HepG2 (cell line): ENCODE data around the gene HARBI1. TPM values are rescaled to one million over a fixed set of nuclear protein-coding genes. Genes with fewer than 3 reads are reported as not detected.
A peak's percentile ranks its signal among the peaks of the same experiment; 100 is the strongest.

Experiments
- ARID3A ChIP-seq: IDR thresholded peaks from 2 replicates; pipeline ENCODE4 v1.6.1; 2012; ENCODE audit warnings: low read depth, low read length, improper control_type of control experiment
- CENPBD1 ChIP-seq: sonication (generic); formaldehyde crosslinking; IDR thresholded peaks from 2 replicates; pipeline ENCODE4 v1.8.0; 2022; ENCODE audit warnings: missing genetic modification reagents, low read depth, mild to moderate bottlenecking, borderline replicate concordance
- CREM ChIP-seq, 2 experiments: sonication (generic) in 1 of 2; formaldehyde crosslinking in 1 of 2; IDR thresholded peaks; 2 replicates each; pipeline versions ENCODE4 v1.4.0 to v1.6.1; 2016 to 2020; ENCODE audit warnings: antibody characterized with exemption in 1 of 2, mild to moderate bottlenecking in 1 of 2, missing genetic modification reagents in 1 of 2
- HMGXB4 ChIP-seq, 2 experiments: sonication (generic) in 1 of 2; formaldehyde crosslinking in 1 of 2; IDR thresholded peaks; 2 replicates each; pipeline versions ENCODE4 v1.4.0 to v1.6.1; 2018 to 2020; ENCODE audit warnings: missing genetic modification reagents in 2 of 2, borderline replicate concordance in 1 of 2, low read depth in 1 of 2, mild to moderate bottlenecking in 1 of 2, missing biosample characterization in 1 of 2
- HNRNPK ChIP-seq: fragments of 200-400 bp; formaldehyde crosslinking; IDR thresholded peaks from 2 replicates; pipeline ENCODE4 v1.6.1; 2018; ENCODE audit warnings: low read length, low read depth, moderate library complexity, mild to moderate bottlenecking; ENCODE audit not compliant: poor library complexity, severe bottlenecking
- HOXA3 ChIP-seq: sonication (generic); formaldehyde crosslinking; IDR thresholded peaks from 2 replicates; pipeline ENCODE4 v1.5.0; 2020; ENCODE audit warnings: missing genetic modification reagents
- ISL2 ChIP-seq: sonication (generic); formaldehyde crosslinking; IDR thresholded peaks from 2 replicates; pipeline ENCODE4 v1.5.0; 2020; ENCODE audit warnings: missing genetic modification reagents
- KDM2A ChIP-seq: sonication (generic); formaldehyde crosslinking; IDR thresholded peaks from 2 replicates; pipeline ENCODE4 v1.4.0; 2020; ENCODE audit warnings: low read depth, missing genetic modification reagents, borderline replicate concordance
- NFYB ChIP-seq: sonication (generic); formaldehyde crosslinking; IDR thresholded peaks from 2 replicates; pipeline ENCODE4 v1.4.0; 2020; ENCODE audit warnings: missing genetic modification reagents
- SP1 ChIP-seq, 2 experiments: fragments of 450-650 bp in 1 of 2; sonication (generic) in 1 of 2; formaldehyde crosslinking in 1 of 2; IDR thresholded peaks; 2 replicates each; pipeline versions ENCODE4 v1.4.0 to v1.6.1; 2016 to 2020; ENCODE audit warnings: missing genetic modification reagents in 1 of 2
- ZNF12 ChIP-seq: sonication (generic); formaldehyde crosslinking; IDR thresholded peaks from 2 replicates; pipeline ENCODE4 v1.5.0; 2020; ENCODE audit warnings: missing genetic modification reagents
- ZNF350 ChIP-seq: sonication (generic); formaldehyde crosslinking; IDR thresholded peaks from 2 replicates; pipeline ENCODE4 v1.4.0; 2020; ENCODE audit warnings: mild to moderate bottlenecking, low read depth, missing genetic modification reagents, borderline replicate concordance
- ZNF768 ChIP-seq: sonication (generic); formaldehyde crosslinking; IDR thresholded peaks from 2 replicates; pipeline ENCODE4 v1.4.0; 2020; ENCODE audit warnings: missing genetic modification reagents
- ZNF839 ChIP-seq: sonication (generic); formaldehyde crosslinking; IDR thresholded peaks from 2 replicates; pipeline ENCODE4 v1.4.0; 2020; ENCODE audit warnings: missing genetic modification reagents, mild to moderate bottlenecking, borderline replicate concordance
- ZSCAN12 ChIP-seq: sonication (generic); formaldehyde crosslinking; IDR thresholded peaks from 2 replicates; pipeline ENCODE4 v1.9.0; 2021; ENCODE audit warnings: mild to moderate bottlenecking, missing genetic modification reagents
- ZXDC ChIP-seq: sonication (generic); formaldehyde crosslinking; IDR thresholded peaks from 2 replicates; pipeline ENCODE4 v1.5.0; 2020; ENCODE audit warnings: mild to moderate bottlenecking, missing genetic modification reagents
- polyA plus RNA-seq, 8 experiments: library from polyadenylated mRNA; depleted of rRNA in 3 of 8; stranded (reverse) in 7 of 8; unstranded in 1 of 8; fragments of >200 nt; fragmentation: Illumina TruSeq in 4 of 8; extraction: Trizol in 4 of 8; gene quantifications; 2 replicates each; pipeline versions ENCODE4 v1.2.1 to v1.2.3, GENCODE V29; 2011 to 2016; ENCODE audit warnings: low read depth in 4 of 8, missing spikeins in 1 of 8, mixed read lengths in 1 of 8; ENCODE audit not compliant: insufficient read depth in 1 of 8
- total RNA-seq, 5 experiments: library from RNA; depleted of rRNA; stranded (reverse); fragments of >200 nt; fragmentation: Illumina TruSeq; extraction: Trizol; gene quantifications; 2 replicates each; pipeline ENCODE4 v1.2.3, GENCODE V29; 2016; ENCODE audit warnings: low read depth in 1 of 5
- TF ChIP-seq, protein P1 (sequence below): sonication (generic); formaldehyde crosslinking; IDR thresholded peaks from 2 replicates; pipeline ENCODE4 v1.5.0; 2020; ENCODE audit warnings: mild to moderate bottlenecking, missing genetic modification reagents
- TF ChIP-seq, protein P2 (sequence below): IDR thresholded peaks from 2 replicates; pipeline ENCODE4 v1.6.1; 2016; ENCODE audit warnings: mild to moderate bottlenecking, missing biosample characterization, missing genetic modification reagents

HARBI1 gene
- total and polyA plus RNA-seq, 2 of the 13 experiments (the other 11 are each of a cell fraction or from before 2014, with no cell fraction given), result 2.5 to 4.8 TPM

DNA sequence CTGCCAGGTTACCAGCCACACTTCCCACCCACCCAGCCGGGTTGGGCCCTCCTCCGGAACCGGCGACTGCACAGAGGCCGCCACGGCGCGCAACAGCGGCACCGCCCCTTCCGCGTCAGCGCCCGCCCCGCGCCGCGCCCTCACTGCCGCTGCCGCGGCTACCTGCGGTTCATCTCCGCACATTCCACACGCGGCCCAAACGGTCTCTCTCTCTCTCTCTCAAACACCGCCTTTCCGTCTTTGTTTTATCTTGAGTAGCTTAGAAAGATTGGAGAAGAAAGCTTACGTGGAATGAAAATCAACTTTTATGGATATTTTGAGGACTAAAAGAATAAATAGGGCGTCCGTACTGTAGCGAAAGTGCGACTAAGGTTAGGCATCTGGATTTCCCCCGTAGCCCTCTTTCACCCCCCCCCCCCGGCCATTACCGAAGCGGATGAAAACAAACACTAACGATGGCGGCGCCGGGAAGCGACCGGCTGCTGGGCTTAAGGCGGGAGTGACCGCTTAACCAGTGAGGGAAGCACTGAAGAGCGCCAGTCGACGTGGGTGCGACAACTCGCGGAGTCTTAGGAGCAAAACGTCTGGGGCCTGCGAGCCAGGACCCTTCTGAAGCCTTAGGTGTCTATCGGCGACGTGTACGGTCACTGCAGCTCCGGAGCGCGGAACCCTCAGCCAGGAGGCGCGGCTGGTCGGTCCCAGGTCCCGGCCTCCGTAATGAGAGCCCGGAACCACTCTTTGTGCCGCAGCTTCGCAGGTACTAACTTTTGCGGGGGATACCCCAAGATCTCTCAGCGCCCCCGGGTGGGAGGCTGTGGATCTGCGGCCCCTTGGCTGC, at the start of gene HARBI1, which contains the start of gene ATG13 (continued):
- TF ChIP-seq ZXDC (CRISPR knock-in tag) (peak; percentile 60; the same call in 1 of the 2 replicates), CENPBD1 (CRISPR knock-in tag) (no peak), HNRNPK (no peak), ZNF839 (CRISPR knock-in tag) (peak; percentile 73; the same call in 1 of the 2 replicates), HOXA3 (CRISPR knock-in tag) (peak; percentile 81; the same call in 1 of the 2 replicates), HMGXB4 (CRISPR knock-in tag; IDR thresholded peaks at IDR 0.05; ENCODE audit: borderline replicate concordance in 1 of 2, low read depth in 1 of 2) (peak; percentile 70 to 90), SP1 (IDR thresholded peaks at IDR 0.05) (no peak), SP1 (CRISPR knock-in tag; IDR thresholded peaks at IDR 0.05) (peak; percentile 82), NFYB (CRISPR knock-in tag) (peak; percentile 33), ZNF350 (peak; percentile 73; the same call in 1 of the 2 replicates), CREM (IDR thresholded peaks at IDR 0.05) (peak; percentile 65), CREM (CRISPR knock-in tag; IDR thresholded peaks at IDR 0.05) (no peak), KDM2A (peak; percentile 58; the same call in 1 of the 2 replicates), ARID3A (peak; percentile 29; the same call in 1 of the 2 replicates), ZNF768 (CRISPR knock-in tag) (no peak; the same call in 1 of the 2 replicates), ISL2 (peak; percentile 1; the same call in 1 of the 2 replicates), ZNF12 (peak; percentile 16; the same call in 1 of the 2 replicates), ZSCAN12 (CRISPR knock-in tag) (no peak)
- TF ChIP-seq, protein P1, sequence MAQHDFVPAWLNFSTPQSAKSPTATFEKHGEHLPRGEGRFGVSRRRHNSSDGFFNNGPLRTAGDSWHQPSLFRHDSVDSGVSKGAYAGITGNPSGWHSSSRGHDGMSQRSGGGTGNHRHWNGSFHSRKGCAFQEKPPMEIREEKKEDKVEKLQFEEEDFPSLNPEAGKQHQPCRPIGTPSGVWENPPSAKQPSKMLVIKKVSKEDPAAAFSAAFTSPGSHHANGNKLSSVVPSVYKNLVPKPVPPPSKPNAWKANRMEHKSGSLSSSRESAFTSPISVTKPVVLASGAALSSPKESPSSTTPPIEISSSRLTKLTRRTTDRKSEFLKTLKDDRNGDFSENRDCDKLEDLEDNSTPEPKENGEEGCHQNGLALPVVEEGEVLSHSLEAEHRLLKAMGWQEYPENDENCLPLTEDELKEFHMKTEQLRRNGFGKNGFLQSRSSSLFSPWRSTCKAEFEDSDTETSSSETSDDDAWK, result no peak
- TF ChIP-seq, protein P2, sequence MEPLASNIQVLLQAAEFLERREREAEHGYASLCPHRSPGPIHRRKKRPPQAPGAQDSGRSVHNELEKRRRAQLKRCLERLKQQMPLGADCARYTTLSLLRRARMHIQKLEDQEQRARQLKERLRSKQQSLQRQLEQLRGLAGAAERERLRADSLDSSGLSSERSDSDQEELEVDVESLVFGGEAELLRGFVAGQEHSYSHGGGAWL (CRISPR knock-in tag), result peak; percentile 51; the same call in 1 of the 2 replicates
